D341Med (cell line): ENCODE data around the gene OR2F2.

Experiments used
- DNase-seq: peaks from one replicate; pipeline ENCODE4 v3.0.0; 2012; ENCODE audit warnings: low spot score

Gene OR2F2

GRCh38 chr7:143914938-143915652 is 19.9 kb upstream of the OR2F2 start:
- no peak for DNase-seq

DNA sequence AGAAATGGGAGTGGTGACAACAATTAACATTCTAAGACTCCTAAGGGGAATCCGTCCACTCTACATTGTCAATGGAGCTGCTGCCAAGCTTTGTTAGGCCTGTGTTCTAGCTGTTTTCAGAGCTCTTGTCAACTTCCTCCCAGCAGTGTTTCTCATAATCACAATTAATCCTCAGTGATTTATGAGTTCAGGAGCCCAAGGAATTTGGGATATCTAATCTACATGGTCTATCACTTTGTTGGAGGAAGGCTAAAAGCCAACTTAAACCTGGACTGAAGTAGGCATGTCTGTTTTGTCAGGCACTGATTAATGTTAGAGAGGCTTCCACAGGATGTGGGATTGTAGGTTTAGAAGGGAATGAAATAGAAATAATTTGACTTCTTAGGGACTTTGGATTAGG is 10.2 kb upstream of the OR2F2 start:
- DNase-seq = no peak

- no peak for DNase-seq
Measured at GRCh38 chr7:143929224-143929920, 5.7 kb upstream of the OR2F2 start.

- DNase-seq = no peak
Measured at GRCh38 chr7:143931739-143932138, 3.3 kb upstream of the OR2F2 start.

GRCh38 chr7:143936087-143937009 is 1.3 kb downstream of the OR2F2 start:
- no peak for DNase-seq

DNA sequence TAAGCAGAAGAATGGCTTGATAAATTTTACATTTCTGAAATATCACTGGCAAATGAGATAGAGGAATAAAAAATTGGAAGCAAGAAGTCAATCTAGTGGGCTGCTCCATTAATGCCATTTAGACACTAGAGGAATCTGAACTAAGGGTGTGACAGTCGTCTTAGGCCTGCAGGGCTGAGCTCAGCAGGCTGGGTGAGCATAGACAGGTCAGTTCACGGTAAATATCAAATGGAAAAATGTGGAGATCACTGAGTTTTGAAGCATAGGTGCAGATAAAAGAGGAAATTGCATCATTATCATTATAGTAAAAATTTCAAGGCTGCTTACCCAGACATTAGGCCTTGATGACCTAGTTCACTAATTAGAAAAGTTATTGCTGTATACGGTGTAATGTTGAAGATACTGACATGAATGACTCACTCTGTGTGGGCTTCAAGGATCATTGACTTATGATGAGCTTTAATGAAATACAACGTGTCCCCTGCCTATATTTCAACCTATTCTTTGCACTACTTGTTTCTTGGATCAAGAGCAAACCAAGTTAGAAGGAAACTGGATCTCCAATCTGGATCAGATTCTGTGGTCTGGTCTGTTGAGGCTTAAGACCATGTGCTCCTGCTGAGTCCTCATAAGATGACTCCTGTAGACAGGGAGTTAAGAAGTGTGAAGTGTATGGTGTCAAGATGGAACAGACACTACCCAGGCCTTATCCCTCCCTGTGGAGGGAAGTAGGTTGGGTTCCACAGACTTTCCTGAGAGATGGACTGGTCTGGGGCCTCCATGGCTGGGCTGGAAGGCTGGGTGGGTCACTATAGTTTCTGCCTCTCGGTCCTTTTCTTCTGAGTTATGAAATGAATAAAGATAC is 3.6 kb downstream of the OR2F2 start:
- DNase-seq = no peak

DNA sequence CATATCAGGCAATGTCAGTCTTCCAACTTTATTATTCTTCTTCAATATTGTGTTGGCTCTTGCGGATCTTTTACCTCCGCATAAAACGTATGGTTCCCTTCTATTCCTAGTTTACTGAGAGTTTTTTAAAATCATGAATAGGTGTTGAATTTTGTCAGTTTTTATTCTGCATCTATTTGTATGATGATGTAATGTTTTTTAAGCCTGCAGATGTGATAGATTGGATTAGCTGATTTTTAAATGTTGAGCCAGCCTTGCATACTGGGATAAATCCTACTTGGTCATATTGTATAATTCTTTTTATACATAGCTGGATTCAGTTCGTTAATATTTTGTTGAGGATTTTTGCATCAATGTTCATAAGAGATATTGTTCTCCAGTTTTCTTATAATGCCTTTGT is 10.4 kb downstream of the OR2F2 start:
- no peak for DNase-seq

GRCh38 chr7:143947111-143947510 is 12.1 kb downstream of the OR2F2 start:
- no peak for DNase-seq

GRCh38 chr7:143948733-143949132 is 13.7 kb downstream of the OR2F2 start:
- no peak for DNase-seq

GRCh38 chr7:143953421-143953820 is 18.4 kb downstream of the OR2F2 start:
- no peak for DNase-seq

DNA sequence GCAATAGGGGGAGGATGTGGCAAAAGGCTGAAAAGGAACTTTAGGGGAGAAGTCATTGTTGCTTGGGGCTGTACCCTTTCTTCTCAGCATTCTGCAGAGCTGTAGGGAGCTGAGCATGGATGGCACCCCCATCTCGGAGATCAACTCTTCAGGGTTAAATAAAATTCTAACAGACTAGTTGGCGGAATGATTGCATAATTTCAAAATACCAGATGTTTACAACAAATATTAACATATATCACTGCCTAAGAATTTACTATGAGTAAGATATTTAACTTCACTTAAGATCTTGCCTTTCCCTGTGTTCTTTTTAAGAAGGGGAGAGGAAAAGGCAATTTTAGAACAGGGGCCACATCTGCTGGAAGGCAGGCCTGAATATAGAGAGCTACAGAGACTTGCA is 19.1 kb downstream of the OR2F2 start:
- DNase-seq = no peak

DNA sequence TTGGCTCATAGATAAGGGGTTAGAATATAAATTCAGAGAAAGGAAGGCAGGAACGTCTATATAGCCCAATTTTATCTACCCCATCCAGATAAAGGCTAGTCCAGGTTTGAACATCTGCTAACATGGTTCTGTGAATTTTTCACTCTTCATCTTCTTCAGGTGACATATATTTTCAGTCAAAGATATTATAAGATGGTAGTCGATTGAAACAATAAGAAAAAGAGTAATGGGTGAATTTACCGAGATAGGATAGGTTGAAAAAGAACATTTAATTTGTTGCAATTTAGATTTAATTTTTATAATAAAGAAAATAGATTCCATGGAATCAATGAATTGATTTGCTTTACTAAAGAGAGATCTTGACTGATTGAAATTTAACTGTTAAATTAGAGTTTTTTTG is 19.5 kb downstream of the OR2F2 start, which contains the start of gene OR2F1:
OR2F1 (plus strand) TSS at position 301 of the 400 bp plus-strand sequence. CDS start 5,127 bp downstream, outside the sequence.
- no peak for DNase-seq

- no peak for DNase-seq
Measured at GRCh38 chr7:143958781-143959180, 23.7 kb downstream of the OR2F2 start.

- no peak for DNase-seq
Measured at GRCh38 chr7:143960813-143961610, 26.0 kb downstream of the OR2F2 start.

DNA sequence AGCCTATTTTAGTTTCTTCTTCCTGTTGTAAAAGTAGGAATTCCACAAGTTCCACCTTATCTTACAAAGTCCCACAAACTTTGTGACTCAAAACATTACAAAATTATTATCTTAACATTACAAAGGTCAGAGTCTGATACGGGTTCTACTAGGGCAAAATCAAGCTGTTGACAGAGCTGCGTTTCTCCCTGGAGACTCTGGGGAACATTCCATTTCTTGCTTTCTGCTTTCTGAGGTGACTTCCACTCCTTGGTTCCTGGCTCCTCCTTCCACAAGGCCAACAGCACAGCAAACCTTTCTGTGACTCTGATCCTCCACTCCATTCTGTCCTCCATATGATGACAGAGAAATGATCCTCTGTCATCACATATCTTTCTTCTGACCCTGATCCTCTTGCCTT is 30.2 kb downstream of the OR2F2 start:
- no peak for DNase-seq

DNA sequence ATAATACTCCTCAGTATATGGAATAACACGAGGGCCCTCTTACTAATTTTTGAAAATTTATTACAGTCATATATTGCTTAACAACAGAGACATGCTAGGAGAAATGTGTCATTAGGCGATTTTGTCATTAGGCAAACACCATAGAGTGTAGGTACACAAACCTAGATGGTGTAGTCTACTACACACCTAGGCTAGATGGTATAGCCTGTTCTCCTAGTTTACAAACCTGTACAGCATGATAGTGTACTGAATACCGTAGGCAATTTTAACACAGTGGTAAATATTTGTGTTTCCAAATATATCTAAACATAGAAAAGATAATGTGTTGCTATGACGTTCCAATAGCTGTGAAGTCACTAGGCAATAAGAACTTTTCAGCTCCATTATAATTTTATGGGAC is 32.4 kb downstream of the OR2F2 start:
- DNase-seq = no peak

DNA sequence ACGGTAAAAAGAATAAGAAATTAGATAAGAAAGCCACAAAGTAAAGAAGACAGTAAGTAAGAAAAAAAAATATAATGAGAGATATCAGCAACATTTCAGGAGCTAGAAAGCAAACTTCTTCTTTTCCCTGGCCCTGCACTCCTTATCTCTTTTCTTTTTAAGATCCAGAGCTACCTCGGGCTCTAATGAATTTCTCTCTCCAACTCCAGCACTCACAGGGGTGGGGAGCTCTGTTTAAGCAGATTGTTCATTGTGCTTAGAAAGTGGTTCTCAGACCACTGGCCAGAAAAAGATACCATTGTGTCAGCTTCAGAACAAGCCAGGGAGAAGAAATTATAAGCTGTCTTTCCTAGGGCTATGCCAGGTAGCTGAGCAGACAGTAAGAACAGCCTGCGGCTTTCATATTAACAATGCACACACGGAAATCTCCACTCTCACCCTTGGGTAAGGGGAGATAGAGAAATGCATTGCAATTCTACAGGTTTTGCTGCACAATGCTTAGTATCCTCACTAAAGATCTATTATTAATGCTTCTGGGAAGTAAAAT is 38.9 kb downstream of the OR2F2 start:
- no peak for DNase-seq

- DNase-seq = no peak
Measured at GRCh38 chr7:143974459-143974858, 39.4 kb downstream of the OR2F2 start.

DNA sequence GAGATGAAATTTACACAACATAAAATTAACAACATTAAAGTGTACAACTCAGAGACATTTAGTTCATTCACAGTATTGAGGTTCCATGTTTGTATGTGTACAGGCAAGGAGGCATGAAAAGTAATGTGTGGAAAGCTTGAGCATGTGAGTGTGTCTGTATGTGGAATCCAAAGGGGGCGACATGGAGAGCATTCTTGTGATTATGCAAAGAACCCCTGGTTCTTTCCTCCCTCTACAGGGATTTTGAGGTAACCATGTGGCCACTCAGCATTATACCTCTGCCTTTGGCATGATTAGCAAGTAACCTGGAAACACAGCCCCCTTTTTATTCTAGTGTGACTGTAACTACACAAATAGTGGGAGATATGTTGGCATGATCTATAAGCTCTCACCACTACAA is 40.6 kb downstream of the OR2F2 start:
- no peak for DNase-seq

GRCh38 chr7:143978585-143978984 is 43.6 kb downstream of the OR2F2 start:
- DNase-seq = no peak

GRCh38 chr7:143979359-143979758 is 44.3 kb downstream of the OR2F2 start:
- DNase-seq = no peak
